Measurements from ENCODE around the gene RAB40C.

Gene RAB40C

DNA sequence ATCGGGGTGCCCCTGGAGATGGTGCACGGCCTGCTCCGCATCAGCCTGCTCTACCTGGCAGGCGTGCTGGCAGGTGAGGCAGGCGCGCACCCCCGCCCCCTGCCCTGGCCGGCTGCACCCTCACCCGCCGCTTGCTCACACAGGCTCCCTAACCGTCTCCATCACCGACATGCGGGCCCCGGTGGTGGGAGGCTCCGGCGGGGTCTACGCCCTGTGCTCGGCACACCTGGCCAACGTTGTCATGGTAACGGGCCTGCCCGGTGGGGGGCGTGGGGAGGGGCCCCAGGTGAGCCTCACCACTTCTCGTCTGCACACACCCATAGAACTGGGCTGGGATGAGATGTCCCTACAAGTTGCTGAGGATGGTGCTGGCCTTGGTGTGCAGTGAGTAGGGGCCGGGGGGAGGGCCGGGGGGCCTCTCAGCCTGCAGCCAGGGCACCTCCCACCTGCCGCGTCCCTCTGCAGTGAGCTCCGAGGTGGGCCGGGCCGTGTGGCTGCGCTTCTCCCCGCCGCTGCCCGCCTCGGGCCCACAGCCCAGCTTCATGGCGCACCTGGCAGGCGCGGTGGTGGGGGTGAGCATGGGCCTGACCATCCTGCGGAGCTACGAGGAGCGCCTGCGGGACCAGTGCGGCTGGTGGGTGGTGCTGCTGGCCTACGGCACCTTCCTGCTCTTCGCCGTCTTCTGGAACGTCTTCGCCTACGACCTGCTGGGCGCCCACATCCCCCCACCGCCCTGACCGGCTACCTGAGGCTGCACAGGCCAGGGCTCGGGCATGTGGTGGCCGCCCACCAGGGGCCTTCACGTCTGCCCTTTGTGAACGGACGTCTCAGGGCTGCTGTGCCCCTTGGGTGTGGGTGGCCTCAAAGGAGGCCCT, 87.7 kb downstream of the RAB40C start:
- DNase-seq (ENCODE audit: insufficient read length, low spot score) = no peak
- no peak for FAIRE-seq

DNA sequence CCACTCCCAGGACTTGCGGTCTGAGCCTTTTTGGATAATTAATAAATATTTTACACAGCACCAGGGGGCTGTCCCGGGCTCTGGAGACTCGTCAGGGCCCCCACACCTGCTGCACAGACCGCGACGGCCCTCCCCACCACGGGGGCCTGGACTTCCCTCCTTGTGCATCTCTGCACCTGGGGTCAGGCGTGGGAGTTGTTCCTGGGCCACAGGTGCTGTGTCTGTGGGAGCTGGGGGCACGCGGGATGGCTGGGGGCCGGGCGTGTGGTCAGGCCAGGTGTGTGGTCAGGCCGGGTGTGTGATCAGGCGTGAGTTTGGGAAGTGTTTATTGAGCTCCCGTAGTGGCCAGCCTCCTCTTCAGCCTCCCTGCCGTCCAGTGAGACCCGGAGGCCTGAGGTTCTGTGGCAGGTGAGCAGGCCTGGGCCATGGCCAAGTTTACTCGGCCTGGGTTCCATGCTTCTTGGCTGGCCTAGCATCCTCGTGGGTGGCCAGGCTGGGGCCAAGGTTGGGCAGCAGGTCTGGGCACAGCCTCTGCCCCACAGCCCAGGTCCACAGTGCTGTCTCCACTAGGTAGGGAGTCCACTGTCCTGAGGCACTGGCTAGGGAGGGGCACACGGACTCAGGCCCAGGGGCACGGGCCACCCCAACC, 88.5 kb downstream of the RAB40C start:
- FAIRE-seq (no peak), DNase-seq (ENCODE audit: insufficient read length, low spot score) (no peak)

Data from GM19239 (cell line).